Measurements from ENCODE around the gene TMEM220. TPM values are rescaled to one million over a fixed set of nuclear protein-coding genes. Genes with fewer than 3 reads are reported as not detected.
"Not testable (repeated sequence)": the region's sequence is repeated elsewhere in the genome, so short reads cannot be mapped to it uniquely, and the experiment has no call there.

Gene TMEM220
- total RNA-seq, 2 experiments from 2014 or later = 0.24 to 0.94 TPM

GRCh38 chr17:10718547-10718946, 11.3 kb downstream of the TMEM220 start:
- DNase-seq = no peak
- intact Hi-C loops (cut with micrococcal nuclease) = no loop called here
- Mint-ChIP-seq H3K9me3 (no peaks in the 10 kb centered on the region), H3K4me3 (no peak overlapping the region), H3K4me1 (ENCODE audit: low read depth) (no peaks in the 10 kb centered on the region), H3K27ac (no peak overlapping the region), H3K27me3 (no peaks in the 10 kb centered on the region), H3K36me3 (peaks cover 3% of the 10 kb centered on the region)
- ChIA-PET CTCF (interaction anchor here (0.7 kb wide), 1 partner anchor 72 kb away, joined by 4 read pairs; no protein-coding TSS in a partner anchor), POLR2A (no interaction called here)

- H3K9me3 Mint-ChIP-seq = no peaks in the 10 kb centered on the region
- intact Hi-C loops (cut with micrococcal nuclease) = no loop called here
- DNase-seq = no peak
- no peaks in the 10 kb centered on the region for H3K4me1 Mint-ChIP-seq (ENCODE audit: low read depth)
- peaks cover 12% of the 10 kb centered on the region for H3K36me3 Mint-ChIP-seq
- no peaks in the 10 kb centered on the region for H3K27me3 Mint-ChIP-seq
- ChIA-PET POLR2A (no interaction called here), CTCF (no interaction called here)
- no peak overlapping the region for H3K4me3 Mint-ChIP-seq
- H3K27ac Mint-ChIP-seq = no peak overlapping the region
Measured at GRCh38 chr17:10716218-10716617, 13.6 kb downstream of the TMEM220 start.

GRCh38 chr17:10713318-10713717, 16.5 kb downstream of the TMEM220 start:
- H3K27me3 Mint-ChIP-seq = no peaks in the 10 kb centered on the region
- ChIA-PET CTCF (no interaction called here), POLR2A (no interaction called here)
- no peak overlapping the region for H3K4me3 Mint-ChIP-seq
- peaks cover 3% of the 10 kb centered on the region for H3K4me1 Mint-ChIP-seq (ENCODE audit: low read depth)
- H3K27ac Mint-ChIP-seq = no peak overlapping the region
- intact Hi-C loops (cut with micrococcal nuclease) = no loop called here
- no peaks in the 10 kb centered on the region for H3K9me3 Mint-ChIP-seq
- H3K36me3 Mint-ChIP-seq = peaks cover 31% of the 10 kb centered on the region
- DNase-seq = no peak

DNA sequence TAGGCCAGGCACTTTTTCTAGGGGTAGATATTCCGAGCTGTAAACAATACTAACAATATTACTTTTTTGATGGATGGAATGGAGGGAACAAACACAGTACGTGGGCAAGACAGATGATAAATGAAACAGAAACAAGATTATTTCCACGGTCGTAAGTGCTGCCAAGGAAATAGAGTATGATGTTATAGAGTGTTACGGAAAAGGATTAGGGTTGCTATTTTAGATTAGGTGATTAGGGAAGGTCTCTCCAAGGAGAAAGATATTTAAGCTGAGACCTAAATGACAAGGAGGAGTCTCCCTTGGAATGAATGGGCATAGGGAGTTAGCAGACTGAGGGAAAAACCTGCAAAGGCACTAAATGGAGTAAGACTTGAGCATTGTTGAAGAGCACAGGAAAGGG, 24.1 kb downstream of the TMEM220 start:
- CTCF ChIA-PET = interaction anchor here (1.0 to 1.8 kb wide), 2 partner anchors 31 to 59 kb away, joined by 3 to 8 read pairs; no protein-coding TSS in a partner anchor
- no peak for DNase-seq
- peaks cover 39% of the 10 kb centered on the region for H3K36me3 Mint-ChIP-seq

GRCh38 chr17:10702574-10702973, 27.2 kb downstream of the TMEM220 start:
- peak overlapping the region; percentile 54 for H3K27ac Mint-ChIP-seq
- no peak overlapping the region for H3K4me3 Mint-ChIP-seq
- H3K36me3 Mint-ChIP-seq = peaks cover 24% of the 10 kb centered on the region
- intact Hi-C loops (cut with micrococcal nuclease) = no loop called here
- no peaks in the 10 kb centered on the region for H3K27me3 Mint-ChIP-seq
- H3K9me3 Mint-ChIP-seq = no peaks in the 10 kb centered on the region
- no peak for DNase-seq
- ChIA-PET POLR2A (no interaction called here), CTCF (interaction anchor here (0.9 to 1.6 kb wide), 4 partner anchors 9 to 56 kb away, joined by 3 to 5 read pairs (median 4); no protein-coding TSS in a partner anchor)
- peaks cover 56% of the 10 kb centered on the region for H3K4me1 Mint-ChIP-seq (ENCODE audit: low read depth)

More for the DNA sequence above, 24.1 kb downstream of the TMEM220 start:
- intact Hi-C loops (cut with micrococcal nuclease) = no loop called here
- POLR2A ChIA-PET = no interaction called here
- Mint-ChIP-seq H3K9me3 (no peaks in the 10 kb centered on the region), H3K4me1 (ENCODE audit: low read depth) (peaks cover 51% of the 10 kb centered on the region), H3K27ac (no peak overlapping the region), H3K4me3 (no peak overlapping the region), H3K27me3 (no peaks in the 10 kb centered on the region)

- H3K27me3 Mint-ChIP-seq = no peaks in the 10 kb centered on the region
- DNase-seq = peak; percentile 26
- H3K36me3 Mint-ChIP-seq = peaks cover 15% of the 10 kb centered on the region
- ChIA-PET CTCF (interaction anchor here (1.1 kb wide), 1 partner anchor 16 kb away, joined by 3 read pairs; no protein-coding TSS in a partner anchor), POLR2A (no interaction called here)
- intact Hi-C loops (cut with micrococcal nuclease) = loop anchor here (5.0 kb wide), 2 partner anchors 53 to 1297 kb away; partner anchors contain the start of gene ZNF18
- peaks cover 56% of the 10 kb centered on the region for H3K4me1 Mint-ChIP-seq (ENCODE audit: low read depth)
- H3K4me3 Mint-ChIP-seq = peak overlapping the region; percentile 66
- H3K9me3 Mint-ChIP-seq = no peaks in the 10 kb centered on the region
- peak overlapping the region; percentile 90 for H3K27ac Mint-ChIP-seq
Measured at GRCh38 chr17:10699856-10700255, 30.0 kb downstream of the TMEM220 start.

DNA sequence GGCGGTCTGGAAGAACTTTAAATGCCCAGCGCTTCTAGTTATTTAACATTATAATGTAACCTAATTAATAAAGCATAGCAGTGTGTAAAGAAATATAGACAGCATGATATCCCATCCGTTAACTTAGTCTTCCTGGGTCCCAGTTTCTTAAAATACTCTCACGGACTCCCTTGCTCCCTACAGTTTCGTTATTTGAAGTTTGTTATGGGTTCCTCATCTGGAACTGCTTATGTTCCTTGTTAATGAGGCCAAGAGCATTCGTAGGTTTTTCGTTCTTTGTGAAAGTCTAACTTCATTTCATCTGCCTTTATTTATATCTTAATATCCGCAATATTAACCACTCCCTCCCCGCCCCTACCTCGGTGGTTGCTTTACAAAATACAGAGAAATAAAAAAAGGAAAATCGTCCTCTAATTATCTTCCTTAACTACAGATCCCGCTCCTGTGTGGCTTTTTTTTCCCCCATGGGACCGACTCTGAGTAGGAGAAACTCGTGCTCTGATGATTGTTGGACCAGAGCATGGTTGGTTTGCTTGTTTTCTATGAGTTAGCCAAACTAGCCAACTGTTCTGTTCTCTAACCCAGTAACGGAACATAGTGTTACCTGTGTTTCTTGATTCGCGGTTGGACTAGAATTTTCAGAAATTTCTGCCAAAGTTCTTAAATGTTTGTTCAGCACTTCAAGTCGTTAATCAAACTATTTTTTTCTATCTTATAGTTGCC, 31.6 kb downstream of the TMEM220 start:
- ChIA-PET POLR2A (no interaction called here), CTCF (no interaction called here)
- DNase-seq = no peak
- intact Hi-C loops (cut with micrococcal nuclease) = loop anchor here (5.0 kb wide), 2 partner anchors 51 to 1299 kb away; partner anchors contain the start of gene ZNF18
- Mint-ChIP-seq H3K9me3 (no peaks in the 10 kb centered on the region), H3K36me3 (peaks cover 23% of the 10 kb centered on the region), H3K27ac (peak overlapping the region; percentile 93), H3K4me3 (peak overlapping the region; percentile 92), H3K4me1 (ENCODE audit: low read depth) (peaks cover 52% of the 10 kb centered on the region), H3K27me3 (no peaks in the 10 kb centered on the region)

- peak within 1 kb of the TSS; percentile 93 for H3K27ac Mint-ChIP-seq
- DNase-seq = peak; percentile 94
- peaks cover 31% of the 10 kb centered on the region for H3K36me3 Mint-ChIP-seq
- H3K4me1 Mint-ChIP-seq (ENCODE audit: low read depth) = peaks cover 52% of the 10 kb centered on the region
- intact Hi-C loops (cut with micrococcal nuclease) = loop anchor here (1.0 to 5.0 kb wide), 3 partner anchors 32 to 1300 kb away; partner anchors contain the start of gene ZNF18
- no peaks in the 10 kb centered on the region for H3K27me3 Mint-ChIP-seq
- ChIA-PET CTCF (interaction anchor here (1.3 to 2.0 kb wide), 2 partner anchors 13 to 51 kb away, joined by 7 to 10 read pairs; no protein-coding TSS in a partner anchor), POLR2A (interaction anchor here (1.0 kb wide), 1 partner anchor 89 kb away, joined by 3 read pairs; no protein-coding TSS in a partner anchor)
- H3K9me3 Mint-ChIP-seq = no peaks in the 10 kb centered on the region
- H3K4me3 Mint-ChIP-seq = peak within 1 kb of the TSS; percentile 92
Measured at GRCh38 chr17:10697092-10698081, 32.4 kb downstream of the TMEM220 start, which contains the start of the genes ADPRM and SCO1. TSS of gene ADPRM (plus strand) at chr17:10697594. CDS start at chr17:10704927, 7,333 bp downstream. TSS of gene SCO1 (minus strand) at chr17:10697533. CDS start at chr17:10697507, 26 bp downstream.

DNA sequence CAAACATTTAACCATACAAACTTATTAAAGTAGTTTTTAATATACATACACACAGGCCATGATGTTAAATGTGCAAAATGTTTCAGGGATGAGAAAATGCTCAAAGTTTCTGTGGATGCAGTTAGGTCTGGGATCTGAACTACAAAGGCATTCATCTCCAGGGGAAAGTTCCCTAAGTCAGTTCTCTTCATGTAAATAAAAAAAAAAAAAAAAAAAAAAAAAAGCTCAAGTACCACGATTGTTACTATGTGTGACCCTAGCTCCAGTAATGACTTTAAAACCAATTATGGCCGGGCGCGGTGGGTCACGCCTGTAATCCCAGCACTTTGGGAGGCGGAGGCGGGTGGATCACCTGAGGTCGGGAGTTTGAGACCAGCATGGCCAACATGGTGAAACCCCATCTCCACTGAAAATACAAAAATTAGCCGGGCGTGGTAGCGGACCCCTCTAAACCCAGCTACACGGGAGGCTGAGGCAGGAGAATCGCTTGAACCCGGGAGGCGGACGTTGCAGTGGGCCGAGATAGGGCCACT, 33.9 kb downstream of the TMEM220 start:
- CTCF ChIA-PET = interaction anchor here (0.7 to 2.0 kb wide), 3 partner anchors 12 to 51 kb away, joined by 3 to 10 read pairs (median 3); no protein-coding TSS in a partner anchor
- H3K9me3 Mint-ChIP-seq, DNase-seq, H3K27ac Mint-ChIP-seq, H3K27me3 Mint-ChIP-seq: not testable (repeated sequence)
- intact Hi-C loops (cut with micrococcal nuclease) = loop anchor here (5.0 kb wide), 2 partner anchors 49 to 1301 kb away; partner anchors contain the start of gene ZNF18
- H3K36me3 Mint-ChIP-seq = peaks cover 35% of the 10 kb centered on the region
- POLR2A ChIA-PET = interaction anchor here (1.0 kb wide), 1 partner anchor 88 kb away, joined by 3 read pairs; no protein-coding TSS in a partner anchor
- H3K4me1 Mint-ChIP-seq (ENCODE audit: low read depth) = peaks cover 46% of the 10 kb centered on the region
- H3K4me3 Mint-ChIP-seq = peak overlapping the region; percentile 92

GRCh38 chr17:10687499-10687898, 42.3 kb downstream of the TMEM220 start:
- peaks cover 25% of the 10 kb centered on the region for H3K4me1 Mint-ChIP-seq (ENCODE audit: low read depth)
- CTCF ChIA-PET = interaction anchor here (1.3 to 1.5 kb wide), 2 partner anchors 41 to 70 kb away, joined by 5 to 6 read pairs; no protein-coding TSS in a partner anchor
- intact Hi-C loops (cut with micrococcal nuclease) = no loop called here
- no peaks in the 10 kb centered on the region for H3K9me3 Mint-ChIP-seq
- no peak overlapping the region for H3K27ac Mint-ChIP-seq
- no peak overlapping the region for H3K4me3 Mint-ChIP-seq
- H3K36me3 Mint-ChIP-seq = peaks cover 58% of the 10 kb centered on the region
- no peaks in the 10 kb centered on the region for H3K27me3 Mint-ChIP-seq
- POLR2A ChIA-PET = no interaction called here
- DNase-seq = no peak

DNA sequence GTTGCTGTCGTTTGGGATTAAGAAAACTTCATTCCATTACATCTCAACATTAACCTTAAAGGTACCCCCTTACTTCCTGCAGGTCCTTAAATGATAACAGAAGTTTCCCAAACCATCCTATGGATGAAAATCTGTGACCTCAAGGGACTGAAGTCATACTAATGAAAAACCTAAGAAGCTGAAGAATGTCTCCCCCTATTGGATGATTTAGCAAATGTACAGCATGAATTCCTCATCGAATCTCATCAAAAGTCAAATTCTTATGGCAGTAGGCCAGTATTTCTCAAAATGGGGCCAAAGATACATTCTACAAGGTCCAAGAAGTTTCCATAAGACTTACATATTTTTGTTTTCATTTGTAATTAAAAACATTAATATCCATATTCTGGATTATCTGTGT, 46.0 kb downstream of the TMEM220 start:
- Mint-ChIP-seq H3K36me3 (peaks cover 50% of the 10 kb centered on the region), H3K27me3 (no peaks in the 10 kb centered on the region), H3K9me3 (no peaks in the 10 kb centered on the region), H3K4me1 (ENCODE audit: low read depth) (peaks cover 5% of the 10 kb centered on the region), H3K27ac (no peak overlapping the region), H3K4me3 (no peak overlapping the region)
- ChIA-PET CTCF (interaction anchor here (0.7 to 3.0 kb wide), 13 partner anchors 9 to 161 kb away, joined by 3 to 20 read pairs (median 4); no protein-coding TSS in a partner anchor), POLR2A (interaction anchor here (0.6 kb wide), 1 partner anchor 608 kb away, joined by 4 read pairs; no protein-coding TSS in a partner anchor)
- no peak for DNase-seq
- intact Hi-C loops (cut with micrococcal nuclease) = no loop called here

Measured in activated CD4-positive, alpha-beta memory T cell treated with anti-CD3 and anti-CD28 coated beads for 36 hours (primary cell).